ENCODE results near the gene KMT2C.
"Not testable (repeated sequence)": the region's sequence is repeated elsewhere in the genome, so short reads cannot be mapped to it uniquely, and the experiment has no call there.

GRCh38 chr7:152299542-152300143 is 136.2 kb downstream of the KMT2C start:
- TF ChIP-seq MAFK (IDR thresholded peaks at IDR 0.05; ENCODE audit: low read depth, low read length); HDAC2 (IDR thresholded peaks at IDR 0.05; ENCODE audit: borderline replicate concordance in 1 of 2, low read depth in 2 of 2, low read length in 2 of 2); POLR2A (IDR thresholded peaks at IDR 0.05; ENCODE audit: control extremely low read depth in 1 of 2, low read depth in 2 of 2, low read length in 2 of 2); RNF2 (IDR thresholded peaks at IDR 0.05; ENCODE audit: borderline replicate concordance, low read depth, low read length, missing control alignments, poor library complexity, severe bottlenecking); CTCF (IDR thresholded peaks at IDR 0.05; ENCODE audit: control extremely low read depth in 1 of 3, insufficient read depth in 1 of 3, low read depth in 1 of 3, low read length in 3 of 3); ZNF274 (IDR thresholded peaks at IDR 0.05; ENCODE audit: borderline replicate concordance, extremely low read depth, low read length); SRF (IDR thresholded peaks at IDR 0.05; ENCODE audit: low read depth, low read length); SIX5 (IDR thresholded peaks at IDR 0.05; ENCODE audit: low read depth, low read length); RBBP5 (IDR thresholded peaks at IDR 0.05; ENCODE audit: borderline replicate concordance, low read depth, low read length): not testable (repeated sequence)

Measured in H1 (cell line).